Mesenchymal stem cell (in vitro differentiated cells and primary cell): Measurements from ENCODE around the gene CTSL.

Experiments
- DNase-seq: peaks from one replicate; pipeline ENCODE4 v3.0.0-alpha.2; 2013
- H2AFZ ChIP-seq: one replicate; pipeline ENCODE4 v1.6.1; 2013; ENCODE audit warnings: low read depth, mild to moderate bottlenecking, control low read depth, inconsistent platforms, low read length, moderate library complexity
- H2AK5ac ChIP-seq: 2 replicates; pipeline ENCODE4 v1.6.1; 2013; ENCODE audit warnings: low read length, moderate library complexity, mild to moderate bottlenecking, inconsistent platforms; ENCODE audit not compliant: severe bottlenecking
- H2BK120ac ChIP-seq: one replicate; pipeline ENCODE4 v1.6.1; 2013; ENCODE audit warnings: low read depth, mild to moderate bottlenecking, inconsistent platforms, low read length, moderate library complexity
- H2BK12ac ChIP-seq, 2 experiments: one replicate each; pipeline ENCODE4 v1.6.1; 2013; ENCODE audit warnings: inconsistent platforms in 2 of 2, low read length in 2 of 2, mild to moderate bottlenecking in 2 of 2, moderate library complexity in 2 of 2, control low read depth in 1 of 2
- H2BK15ac ChIP-seq: one replicate; pipeline ENCODE4 v1.6.1; 2013; ENCODE audit warnings: mild to moderate bottlenecking, low read depth, inconsistent platforms; ENCODE audit not compliant: poor library complexity, severe bottlenecking
- H2BK5ac ChIP-seq: 2 replicates; pipeline ENCODE4 v1.6.1; 2013; ENCODE audit warnings: low read depth, mild to moderate bottlenecking, low read length, control low read depth, inconsistent platforms; ENCODE audit not compliant: poor library complexity, severe bottlenecking
- H3K14ac ChIP-seq, 2 experiments: one replicate each; pipeline ENCODE4 v1.6.1; 2013; ENCODE audit warnings: inconsistent platforms in 2 of 2, low read length in 2 of 2, control low read depth in 1 of 2, mild to moderate bottlenecking in 1 of 2, moderate library complexity in 1 of 2
- H3K18ac ChIP-seq, 2 experiments: one replicate each; pipeline ENCODE4 v1.6.1; 2013; ENCODE audit warnings: inconsistent platforms in 2 of 2, low read length in 2 of 2, control low read depth in 1 of 2, low read depth in 1 of 2, mild to moderate bottlenecking in 1 of 2
- H3K23ac ChIP-seq, 2 experiments: one replicate each; pipeline ENCODE4 v1.6.1; 2013; ENCODE audit warnings: inconsistent platforms in 2 of 2, low read length in 2 of 2, mild to moderate bottlenecking in 2 of 2, moderate library complexity in 2 of 2, control low read depth in 1 of 2
- H3K27ac ChIP-seq: 2 replicates; pipeline ENCODE4 v1.5.1; 2013; ENCODE audit warnings: mild to moderate bottlenecking, moderate library complexity, low read length, control low read depth, inconsistent platforms; ENCODE audit not compliant: poor library complexity, severe bottlenecking
- H3K27me3 ChIP-seq, 2 experiments: 2 replicates each; pipeline versions ENCODE4 v1.6.1 to v1.7.0; 2013; ENCODE audit warnings: low read length in 2 of 2, mild to moderate bottlenecking in 2 of 2, moderate library complexity in 2 of 2, control low read depth in 1 of 2, inconsistent platforms in 1 of 2; ENCODE audit not compliant: control insufficient read depth in 1 of 2, insufficient read depth in 1 of 2
- H3K36me3 ChIP-seq, 2 experiments: 2 replicates each; pipeline versions ENCODE4 v1.6.1 to v1.7.0; 2013; ENCODE audit warnings: low read length in 2 of 2, control low read depth in 1 of 2, inconsistent platforms in 1 of 2, low read depth in 1 of 2, mild to moderate bottlenecking in 1 of 2; ENCODE audit not compliant: insufficient read depth in 2 of 2, control insufficient read depth in 1 of 2
- H3K4ac ChIP-seq, 2 experiments: one replicate each; pipeline ENCODE4 v1.6.1; 2013; ENCODE audit warnings: inconsistent platforms in 2 of 2, low read length in 2 of 2, mild to moderate bottlenecking in 2 of 2, moderate library complexity in 2 of 2, control low read depth in 1 of 2, low read depth in 1 of 2
- H3K4me1 ChIP-seq: 2 replicates; pipeline ENCODE4 v1.6.1; 2013; ENCODE audit warnings: low read depth, low read length, control low read depth; ENCODE audit not compliant: control insufficient read depth, insufficient read depth
- H3K4me2 ChIP-seq: 2 replicates; pipeline ENCODE4 v1.6.1; 2013; ENCODE audit warnings: low read length, mild to moderate bottlenecking, inconsistent platforms; ENCODE audit not compliant: poor library complexity, severe bottlenecking
- H3K4me3 ChIP-seq, 2 experiments: 2 replicates each; pipeline versions ENCODE4 v1.5.1 to v1.7.0; 2013; ENCODE audit warnings: low read length in 2 of 2, mild to moderate bottlenecking in 2 of 2, control low read depth in 1 of 2, low read depth in 1 of 2; ENCODE audit not compliant: insufficient read depth in 1 of 2
- H3K79me1 ChIP-seq: replicated peaks from 2 replicates; pipeline ENCODE4 v1.6.1; 2013; ENCODE audit warnings: mild to moderate bottlenecking, control low read depth, low read length, inconsistent platforms; ENCODE audit not compliant: poor library complexity, severe bottlenecking
- H3K9ac ChIP-seq: 2 replicates; pipeline ENCODE4 v1.7.0; 2013; ENCODE audit warnings: mild to moderate bottlenecking, low read length, moderate library complexity
- H3K9me3 ChIP-seq: 2 replicates; pipeline ENCODE4 v1.7.0; 2013; ENCODE audit warnings: mild to moderate bottlenecking, low read length; ENCODE audit not compliant: control insufficient read depth
- H4K8ac ChIP-seq: one replicate; pipeline ENCODE4 v1.6.1; 2013; ENCODE audit warnings: inconsistent platforms, mild to moderate bottlenecking, low read length, moderate library complexity
- H4K91ac ChIP-seq: one replicate; pipeline ENCODE4 v1.6.1; 2013; ENCODE audit warnings: mild to moderate bottlenecking, low read length, inconsistent platforms
- WGBS: methylation state at CpG from one replicate; pipeline ENCODE4 v1.1.7; 2013; ENCODE audit warnings: mixed read lengths; 5-methylcytosine and 5-hydroxymethylcytosine counted together

CTSL gene

DNA sequence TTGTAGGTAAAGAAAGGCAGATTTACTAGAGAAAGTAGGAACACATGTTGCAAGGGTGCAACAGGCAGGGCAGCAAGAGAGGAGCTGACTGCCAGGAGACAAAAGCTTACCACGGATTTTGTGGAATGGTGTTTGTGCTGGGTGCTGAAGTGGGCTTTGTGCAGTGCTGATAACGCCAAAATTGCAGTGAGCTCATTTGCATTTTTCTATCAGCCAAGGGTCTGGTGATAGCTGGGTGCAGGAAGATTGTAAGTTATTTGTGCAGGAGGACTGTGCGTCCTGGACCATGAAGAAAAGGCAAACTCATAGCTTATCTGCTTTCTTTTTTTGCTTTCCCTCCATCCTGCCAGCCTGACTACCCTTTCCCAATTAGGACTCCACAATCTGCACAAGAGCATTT, 13.6 kb downstream of the CTSL start:
- H2BK5ac ChIP-seq, result no peak overlapping the region
- H2AFZ ChIP-seq, result no peak overlapping the region
- no peak overlapping the region for H4K91ac ChIP-seq
- no peak overlapping the region for H3K18ac ChIP-seq
- H4K8ac ChIP-seq, result no peak overlapping the region
- no peaks in the 10 kb centered on the region for H3K4me1 ChIP-seq
- no peaks in the 10 kb centered on the region for H3K36me3 ChIP-seq
- no peak overlapping the region for H2BK12ac ChIP-seq
- H2BK120ac ChIP-seq, result no peak overlapping the region
- H2BK15ac ChIP-seq, result no peak overlapping the region
- no peak overlapping the region for H2AK5ac ChIP-seq
- H3K4me2 ChIP-seq, result no peak overlapping the region
- H3K9me3 ChIP-seq, result peaks cover 6% of the 10 kb centered on the region
- H3K79me1 ChIP-seq, result no peaks in the 10 kb centered on the region
- DNase-seq, result no peak
- H3K27me3 ChIP-seq, result no peaks in the 10 kb centered on the region
- no peak overlapping the region for H3K4ac ChIP-seq
- H3K9ac ChIP-seq, result no peak overlapping the region
- no peak overlapping the region for H3K27ac ChIP-seq
- H3K14ac ChIP-seq, result no peak overlapping the region
- H3K4me3 ChIP-seq, result no peak overlapping the region
- WGBS, result 87% methylated on average over 2 of the region's 3 CpGs
- H3K23ac ChIP-seq, result no peak overlapping the region

DNA sequence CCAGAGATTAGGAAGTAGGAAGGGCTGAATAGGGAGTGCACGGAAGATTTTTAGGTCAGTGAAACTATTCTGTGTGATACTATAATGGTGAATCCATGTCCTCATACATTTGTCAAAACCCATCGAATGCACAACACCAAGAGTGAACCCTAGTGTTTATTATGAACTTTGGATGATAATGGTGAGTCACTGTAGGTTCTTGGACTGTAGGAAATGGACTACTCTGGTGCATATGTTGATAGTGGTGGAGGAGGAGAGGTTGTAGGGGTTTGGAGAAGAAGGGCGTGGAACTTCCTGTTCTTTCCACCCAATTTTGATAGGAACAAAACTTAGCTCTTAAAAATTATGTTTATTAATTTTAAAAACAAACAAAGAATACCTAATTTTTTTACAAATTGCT, 14.3 kb downstream of the CTSL start:
- H3K18ac ChIP-seq, result no peak overlapping the region
- H2BK120ac ChIP-seq, result no peak overlapping the region
- no peak overlapping the region for H2AFZ ChIP-seq
- H2BK5ac ChIP-seq, result no peak overlapping the region
- 100% methylated on average over 2 of the region's 3 CpGs for WGBS
- H2AK5ac ChIP-seq, result no peak overlapping the region
- H3K4ac ChIP-seq, result no peak overlapping the region
- H3K4me2 ChIP-seq, result no peak overlapping the region
- H3K27me3 ChIP-seq, result no peaks in the 10 kb centered on the region
- no peak overlapping the region for H3K14ac ChIP-seq
- no peaks in the 10 kb centered on the region for H3K79me1 ChIP-seq
- no peak overlapping the region for H3K4me3 ChIP-seq
- H3K27ac ChIP-seq, result no peak overlapping the region
- H3K23ac ChIP-seq, result no peak overlapping the region
- DNase-seq, result no peak
- H3K9ac ChIP-seq, result no peak overlapping the region
- H4K91ac ChIP-seq, result no peak overlapping the region
- no peak overlapping the region for H4K8ac ChIP-seq
- H2BK12ac ChIP-seq, result no peak overlapping the region
- no peaks in the 10 kb centered on the region for H3K4me1 ChIP-seq
- H3K9me3 ChIP-seq, result peaks cover 6% of the 10 kb centered on the region
- no peak overlapping the region for H2BK15ac ChIP-seq
- H3K36me3 ChIP-seq, result no peaks in the 10 kb centered on the region

DNA sequence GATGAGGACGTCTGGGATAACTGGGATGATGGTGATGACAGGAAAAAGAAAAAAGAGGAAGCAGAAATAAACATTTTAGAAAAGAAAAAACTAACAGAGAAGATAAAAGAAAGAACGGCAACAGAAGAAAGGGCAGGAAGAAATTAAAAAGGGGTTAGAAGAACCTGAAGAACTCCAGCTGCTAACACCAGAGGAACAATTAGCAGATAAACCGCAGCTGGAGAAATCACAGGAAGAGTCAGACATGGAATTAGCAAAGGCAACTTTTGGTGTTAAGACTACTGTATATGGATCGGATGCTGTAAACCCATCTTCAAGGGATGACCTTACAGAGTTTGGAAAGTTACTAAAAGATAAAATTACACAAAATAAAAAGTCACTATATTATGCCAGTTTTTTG, 15.4 kb downstream of the CTSL start:
- H3K18ac ChIP-seq, result no peak overlapping the region
- H3K9ac ChIP-seq, result no peak overlapping the region
- H2BK5ac ChIP-seq, result no peak overlapping the region
- 67% methylated on average over 3 of the region's 4 CpGs for WGBS
- H3K4ac ChIP-seq, result no peak overlapping the region
- no peak overlapping the region for H3K4me2 ChIP-seq
- H3K23ac ChIP-seq, result no peak overlapping the region
- H2BK12ac ChIP-seq, result no peak overlapping the region
- no peak overlapping the region for H4K8ac ChIP-seq
- H3K14ac ChIP-seq, result no peak overlapping the region
- H2AFZ ChIP-seq, result no peak overlapping the region
- no peak overlapping the region for H3K4me3 ChIP-seq
- H3K4me1 ChIP-seq, result no peaks in the 10 kb centered on the region
- no peak overlapping the region for H4K91ac ChIP-seq
- no peak overlapping the region for H2AK5ac ChIP-seq
- no peaks in the 10 kb centered on the region for H3K36me3 ChIP-seq
- H3K27me3 ChIP-seq, result no peaks in the 10 kb centered on the region
- no peaks in the 10 kb centered on the region for H3K79me1 ChIP-seq
- DNase-seq, result no peak
- H2BK15ac ChIP-seq, result no peak overlapping the region
- no peak overlapping the region for H2BK120ac ChIP-seq
- no peak overlapping the region for H3K27ac ChIP-seq
- peaks cover 6% of the 10 kb centered on the region for H3K9me3 ChIP-seq

DNA sequence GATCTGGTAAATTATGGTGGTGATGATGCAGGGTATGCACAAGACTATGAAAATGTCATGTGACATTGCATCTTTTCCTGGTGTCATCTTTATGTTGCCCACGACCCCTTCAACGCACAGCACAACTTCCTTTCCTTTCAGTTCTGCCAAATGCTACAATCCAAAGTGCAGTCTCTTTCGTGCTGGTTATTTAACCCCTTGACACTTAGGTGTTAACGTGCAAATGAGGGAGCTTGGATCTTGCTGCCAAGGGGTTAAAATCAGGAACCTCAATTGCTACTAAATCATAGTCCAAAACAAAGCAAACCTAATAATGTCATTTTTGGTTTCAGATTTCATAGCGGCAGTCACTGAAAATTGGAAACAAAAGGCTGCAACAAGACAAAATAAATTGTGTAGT, 16.0 kb downstream of the CTSL start:
- no peaks in the 10 kb centered on the region for H3K27me3 ChIP-seq
- H3K27ac ChIP-seq, result no peak overlapping the region
- H3K4ac ChIP-seq, result no peak overlapping the region
- no peak overlapping the region for H2BK12ac ChIP-seq
- no peak overlapping the region for H2BK120ac ChIP-seq
- no peak overlapping the region for H2AK5ac ChIP-seq
- H2BK15ac ChIP-seq, result no peak overlapping the region
- peak overlapping the region in 1 of 2 experiments; percentile 38 for H3K4me3 ChIP-seq
- no peak overlapping the region for H2AFZ ChIP-seq
- H3K79me1 ChIP-seq, result no peaks in the 10 kb centered on the region
- DNase-seq, result no peak
- H2BK5ac ChIP-seq, result no peak overlapping the region
- no peaks in the 10 kb centered on the region for H3K4me1 ChIP-seq
- H3K23ac ChIP-seq, result no peak overlapping the region
- peaks cover 6% of the 10 kb centered on the region for H3K9me3 ChIP-seq
- H4K91ac ChIP-seq, result no peak overlapping the region
- no peak overlapping the region for H3K4me2 ChIP-seq
- no peak overlapping the region for H3K9ac ChIP-seq
- WGBS, result 56% methylated on average over 5 of the region's 5 CpGs
- H3K14ac ChIP-seq, result no peak overlapping the region
- H4K8ac ChIP-seq, result no peak overlapping the region
- H3K18ac ChIP-seq, result no peak overlapping the region
- H3K36me3 ChIP-seq, result no peaks in the 10 kb centered on the region
